GM12878 (cell line): Measurements from ENCODE around the gene SPATA31C1. TPM values are rescaled to one million over a fixed set of nuclear protein-coding genes. Genes with fewer than 3 reads are reported as not detected.

Source experiments
- ATAC-seq: fragments of 200-7000 bp; cut with Tn5 transposase; 3 replicates; pipeline ENCODE4 v1.9.1; 2020; ENCODE audit warnings: mild to moderate bottlenecking, moderate library complexity
- BruUV-seq: library from RNA; stranded (reverse); fragments of 400-500 nt; replicated peaks from 2 replicates; lab custom pipeline; 2021; lab: Mats Ljungman, UMichigan
- CTCF ChIA-PET: fragments of 300-600 bp; sonication (Branson Sonifier 250); formaldehyde crosslinking; extraction: SDS; loops from one replicate; lab custom pipeline; 2021; ENCODE audit warnings: inconsistent platforms; lab: Yijun Ruan, JAX
- POLR2A ChIA-PET: fragments of 350-600 bp; formaldehyde crosslinking; extraction: SDS; loops from one replicate; lab custom pipeline; 2021; ENCODE audit warnings: inconsistent platforms; lab: Charles Lee
- RAD21 ChIA-PET: fragments of 300-600 bp; sonication (Branson Sonifier 250); formaldehyde crosslinking; loops from one replicate; lab custom pipeline; 2023; ENCODE audit warnings: antibody characterized with exemption; ENCODE audit not compliant: unreplicated experiment; lab: Charles Lee
- SMC1A ChIA-PET: fragments of 300-600 bp; sonication (Branson Sonifier 250); formaldehyde crosslinking; loops from one replicate; lab custom pipeline; 2023; ENCODE audit not compliant: unreplicated experiment, uncharacterized antibody; lab: Charles Lee
- DNase-seq: peaks from one replicate; pipeline ENCODE4 v3.0.0-alpha.2; 2011; ENCODE audit warnings: low read depth, low spot score
- FAIRE-seq: peaks from 3 replicates; lab custom pipeline; 2011; peaks lifted over from hg19 to GRCh38; lab: Jason Lieb, UNC
- H2AFZ ChIP-seq: 2 replicates; pipeline ENCODE4 v1.6.0; 2011; ENCODE audit warnings: low read depth, low read length, control low read depth; ENCODE audit not compliant: control insufficient read depth
- H3K27ac ChIP-seq: 2 replicates; pipeline ENCODE4 v1.5.1; 2011; ENCODE audit warnings: control low read depth; ENCODE audit not compliant: control insufficient read depth, insufficient read depth
- H3K27me3 ChIP-seq, 2 experiments: replicated peaks in 1 of 2; 2 replicates each; pipeline versions ENCODE4 v1.6.0 to v1.6.1; 2011; ENCODE audit warnings: low read length in 1 of 2; ENCODE audit not compliant: control insufficient read depth in 2 of 2, insufficient read depth in 2 of 2
- H3K36me3 ChIP-seq, 2 experiments: 2 replicates each; pipeline ENCODE4 v1.5.1; 2011; ENCODE audit warnings: low read length in 1 of 2; ENCODE audit not compliant: control insufficient read depth in 2 of 2, insufficient read depth in 2 of 2
- H3K4me1 ChIP-seq: 2 replicates; pipeline ENCODE4 v1.6.1; 2011; ENCODE audit warnings: mild to moderate bottlenecking, low read length, moderate library complexity, mixed read lengths; ENCODE audit not compliant: control insufficient read depth, insufficient read depth
- H3K4me2 ChIP-seq: 2 replicates; pipeline ENCODE4 v1.6.0; 2011; ENCODE audit warnings: control low read depth; ENCODE audit not compliant: control insufficient read depth, insufficient read depth
- H3K4me3 ChIP-seq: fragments of 200-600 bp; sonication (generic); 2 replicates; pipeline ENCODE4 v1.5.1; 2016
- H3K79me2 ChIP-seq: 2 replicates; pipeline ENCODE4 v1.6.0; 2011; ENCODE audit warnings: low read length; ENCODE audit not compliant: control insufficient read depth, insufficient read depth
- H3K9ac ChIP-seq: 2 replicates; pipeline ENCODE4 v1.8.0; 2011; ENCODE audit warnings: low read length, control low read depth, mixed read lengths; ENCODE audit not compliant: control insufficient read depth, insufficient read depth
- H3K9me3 ChIP-seq: replicated peaks from 3 replicates; pipeline ENCODE4 v1.5.1; 2011; ENCODE audit warnings: mild to moderate bottlenecking, low read length; ENCODE audit not compliant: control insufficient read depth, insufficient read depth
- H4K20me1 ChIP-seq: 2 replicates; pipeline ENCODE4 v1.6.0; 2011; ENCODE audit not compliant: control insufficient read depth, insufficient read depth
- BRCA1 ChIP-seq: IDR thresholded peaks from 2 replicates; pipeline ENCODE4 v1.6.1; 2011; ENCODE audit warnings: low read depth, low read length, improper control_type of control experiment
- CREB1 ChIP-seq: IDR thresholded peaks from 2 replicates; pipeline ENCODE4 v1.6.1; 2012; ENCODE audit warnings: low read depth, mild to moderate bottlenecking, inconsistent platforms
- EED ChIP-seq: sonication (generic); IDR thresholded peaks from 2 replicates; pipeline ENCODE4 v1.6.1; 2016; ENCODE audit warnings: antibody characterized with exemption, low read depth
- FOXM1 ChIP-seq: IDR thresholded peaks from 2 replicates; pipeline ENCODE4 v1.6.1; 2012; ENCODE audit warnings: low read depth, mild to moderate bottlenecking, inconsistent platforms, low read length, moderate library complexity
- GATAD2B ChIP-seq: fragments of 450-650 bp; conservative IDR thresholded peaks from 2 replicates; pipeline ENCODE4 v1.6.1; 2017; ENCODE audit warnings: low read depth, mild to moderate bottlenecking, moderate library complexity
- HDAC2 ChIP-seq: fragments of 200-600 bp; sonication (generic); IDR thresholded peaks from 2 replicates; pipeline ENCODE4 v1.6.1; 2017
- IRF4 ChIP-seq: IDR thresholded peaks from 2 replicates; pipeline ENCODE4 v1.6.1; 2011; ENCODE audit warnings: low read depth, low read length
- IRF5 ChIP-seq: fragments of 450-650 bp; IDR thresholded peaks from 2 replicates; pipeline ENCODE4 v1.6.1; 2017; ENCODE audit warnings: borderline replicate concordance
- MYC ChIP-seq: IDR thresholded peaks from 2 replicates; pipeline ENCODE4 v1.6.1; 2011; ENCODE audit warnings: mild to moderate bottlenecking, low read length, moderate library complexity, inconsistent platforms; ENCODE audit not compliant: insufficient read depth, insufficient replicate concordance, insufficient read length, severe bottlenecking
- RB1 ChIP-seq: fragments of 450-650 bp; formaldehyde crosslinking; IDR thresholded peaks from 2 replicates; pipeline ENCODE4 v1.6.1; 2017; ENCODE audit warnings: mild to moderate bottlenecking, borderline replicate concordance
- RELA ChIP-seq: fragments of 450-650 bp; IDR thresholded peaks from 2 replicates; pipeline ENCODE4 v1.8.0; 2014; ENCODE audit warnings: borderline replicate concordance; ENCODE audit not compliant: partially characterized antibody
- RFX5 ChIP-seq: IDR thresholded peaks from 2 replicates; pipeline ENCODE4 v1.6.1; 2011; ENCODE audit warnings: low read depth, low read length, improper control_type of control experiment
- SMAD1 ChIP-seq: fragments of 450-650 bp; IDR thresholded peaks from 2 replicates; pipeline ENCODE4 v1.6.1; 2018; ENCODE audit warnings: mild to moderate bottlenecking, low read depth; ENCODE audit not compliant: partially characterized antibody
- SP1 ChIP-seq: IDR thresholded peaks from one replicate; pipeline ENCODE4 v1.6.1; 2011; ENCODE audit warnings: low read depth, low read length
- SREBF1 ChIP-seq: IDR thresholded peaks from 2 replicates; pipeline ENCODE4 v1.6.1; 2012; ENCODE audit warnings: mild to moderate bottlenecking, low read length
- USF1 ChIP-seq: IDR thresholded peaks from 2 replicates; pipeline ENCODE4 v1.6.1; 2011; ENCODE audit warnings: borderline replicate concordance, low read depth, mild to moderate bottlenecking, moderate library complexity, mixed read lengths, low read length; ENCODE audit not compliant: insufficient read depth; ENCODE audit errors: extremely low read length
- ZBTB40 ChIP-seq: fragments of 450-650 bp; IDR thresholded peaks from 2 replicates; pipeline ENCODE4 v1.6.1; 2016; ENCODE audit warnings: mild to moderate bottlenecking, moderate library complexity, borderline replicate concordance
- ZNF217 ChIP-seq: fragments of 450-650 bp; IDR thresholded peaks from 2 replicates; pipeline ENCODE4 v1.6.1; 2017; ENCODE audit warnings: antibody characterized with exemption, mild to moderate bottlenecking
- WGBS: methylation state at CpG from one replicate; pipeline ENCODE4 v1.1.6; 2016; ENCODE audit warnings: low lambda C conversion rate; ENCODE audit not compliant: insufficient replicate concordance, insufficient coverage; ENCODE audit errors: missing lambda C conversion rate; 5-methylcytosine and 5-hydroxymethylcytosine counted together
- in situ Hi-C: fragments of 300-500 bp; cut with MboI; formaldehyde crosslinking; loops from 9 replicates; pipeline ENCODE4 v1.14.3; 2018; ENCODE audit warnings: mixed read lengths
- intact Hi-C: fragments of 100-400 bp; cut with micrococcal nuclease; formaldehyde crosslinking; loops from one replicate; pipeline ENCODE4 v1.14.2; 2022; ENCODE audit not compliant: unreplicated experiment
- polyA plus RNA-seq, 11 experiments: library from polyadenylated mRNA; depleted of rRNA in 4 of 11; unstranded in 6 of 11; stranded (reverse) in 5 of 11; fragments of >200 nt; fragmentation: Nextera tagmentation in 4 of 11; fragmentation: Illumina TruSeq in 1 of 11; extraction: Ambion mirVana in 4 of 11; extraction: Trizol in 1 of 11; gene quantifications; 1 replicate in 1 of 11; 2 replicates in 10 of 11; pipeline versions ENCODE4 v1.2.1 to v1.2.3, GENCODE V29; 2011 to 2016; ENCODE audit warnings: inconsistent platforms in 2 of 11, missing spikeins in 2 of 11, low read depth in 1 of 11
- total RNA-seq, 4 experiments: library from RNA; depleted of rRNA in 3 of 4; stranded (reverse); fragments of >200 nt in 3 of 4; fragmentation: Illumina TruSeq in 1 of 4; extraction: Trizol in 1 of 4; gene quantifications; 2 replicates each; pipeline versions ENCODE4 v1.2.1 to v1.2.3, GENCODE V29; 2013 to 2021

SPATA31C1 gene
- total and polyA plus RNA-seq, 10 of the 15 experiments (the other 5 are each of a cell fraction or from before 2014, with no cell fraction given) = not detected

DNA sequence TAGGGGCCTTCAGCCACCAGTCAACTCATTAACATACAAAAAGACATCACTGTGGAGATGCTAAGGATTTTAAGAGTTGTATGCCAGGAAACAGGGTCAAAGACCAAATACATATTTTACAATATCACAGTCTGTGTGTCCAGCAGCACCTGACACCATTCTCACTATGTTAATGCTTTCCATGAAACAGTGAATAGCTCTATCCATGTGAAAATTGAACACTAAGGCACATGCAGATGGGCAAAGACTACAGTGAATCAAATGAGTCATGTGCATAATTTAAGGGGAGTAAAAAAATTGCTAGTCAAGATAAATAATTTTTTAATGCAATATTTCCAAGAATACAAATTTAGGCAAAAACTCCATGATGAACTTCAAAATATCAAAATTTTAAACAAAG, 42.7 kb upstream of the SPATA31C1 start (continued):
- TF ChIP-seq USF1 (no peak), CREB1 (no peak), IRF4 (no peak)

DNA sequence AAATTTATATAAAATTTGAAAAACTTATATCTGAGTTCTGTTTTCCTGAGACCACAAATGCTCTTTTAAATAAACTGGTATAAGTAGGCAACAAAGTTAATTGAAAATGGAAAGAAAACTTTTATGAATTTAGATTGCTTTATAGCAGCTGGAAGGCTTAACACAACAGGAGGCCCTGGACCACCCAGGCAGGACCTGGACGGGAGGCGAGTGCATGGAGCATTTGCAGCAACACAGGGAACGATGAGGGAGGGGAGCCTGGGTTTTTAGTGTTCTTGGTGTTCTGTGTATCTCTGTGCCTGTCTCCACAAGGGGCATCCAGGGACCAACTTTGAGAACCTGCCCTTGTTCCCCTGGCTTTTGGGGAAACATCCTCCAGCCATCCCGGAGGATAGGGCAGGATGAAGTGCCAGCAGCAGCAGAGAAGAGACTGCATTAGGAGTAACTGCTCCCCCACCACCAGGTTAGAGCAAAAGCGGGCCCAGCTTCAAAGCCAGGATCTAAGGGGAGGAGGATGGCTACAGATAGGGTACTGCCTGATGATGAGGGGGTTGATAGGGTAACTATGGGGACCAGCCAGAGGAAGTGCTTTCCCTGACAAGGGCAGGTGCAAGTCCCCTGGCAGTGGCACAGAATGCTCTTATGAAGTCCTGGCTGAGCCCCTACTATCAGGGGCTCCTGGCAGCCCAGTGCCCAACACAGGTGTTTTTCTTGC, 41.8 kb upstream of the SPATA31C1 start:
- intact Hi-C loops = no loop called here

More for the DNA sequence above, 41.8 kb upstream of the SPATA31C1 start:
- Histone ChIP-seq H3K4me3 (no peak overlapping the region), H3K9me3 (no peaks in the 10 kb centered on the region), H3K9ac (no peak overlapping the region), H3K79me2 (no peaks in the 10 kb centered on the region), H2AFZ (no peak overlapping the region), H3K4me2 (no peak overlapping the region), H4K20me1 (no peaks in the 10 kb centered on the region), H3K27me3 (no peaks in the 10 kb centered on the region), H3K36me3 (no peaks in the 10 kb centered on the region), H3K27ac (no peak overlapping the region), H3K4me1 (no peaks in the 10 kb centered on the region)
- no TSS peak for BruUV-seq
- SMC1A ChIA-PET = no interaction called here
- POLR2A ChIA-PET = no interaction called here
- DNase-seq (no peak), FAIRE-seq (no peak), ATAC-seq (no peak)
- RAD21 ChIA-PET = no interaction called here
- TF ChIP-seq RB1 (no peak), SMAD1 (no peak), RELA (no peak), FOXM1 (no peak), MYC (no peak), EED (no peak), HDAC2 (no peak), ZBTB40 (no peak), SREBF1 (no peak), BRCA1 (no peak), GATAD2B (no peak), ZNF217 (no peak), RFX5 (no peak), IRF5 (no peak), SP1 (no peak)
- CTCF ChIA-PET = no interaction called here
- WGBS = 2% methylated on average over 5 of the region's 5 CpGs
- in situ Hi-C loops = no loop called here
